ENCODE data around the gene PLPPR1.

The PLPPR1 gene

GRCh38 chr9:101219030-101219429, 190.5 kb downstream of the PLPPR1 start:
- DNase-seq (ENCODE audit: low read depth) = no peak
- TF ChIP-seq CTCF (IDR thresholded peaks at IDR 0.05; ENCODE audit: low read depth, low read length, missing control alignments) = no peak

DNA sequence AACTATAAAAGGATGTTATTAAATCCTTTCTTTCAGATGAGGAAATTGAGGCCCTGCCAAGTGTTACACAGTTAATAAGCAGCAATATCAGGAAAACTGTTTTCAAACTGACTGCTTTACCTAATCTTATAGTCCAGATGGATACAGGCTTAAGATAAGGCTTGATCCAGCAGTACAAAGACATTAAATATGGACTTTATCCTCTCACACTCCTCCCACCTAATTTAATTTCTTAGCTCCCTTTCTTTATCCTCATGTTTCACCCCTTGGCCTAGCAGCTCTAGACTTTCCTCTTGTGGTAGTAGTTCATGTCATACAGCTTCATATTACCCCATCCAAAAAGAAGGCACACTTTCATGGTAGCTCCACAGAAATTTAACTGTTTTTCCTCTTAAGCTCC, 191.8 kb downstream of the PLPPR1 start:
- DNase-seq (ENCODE audit: low read depth) = no peak
- no peak for TF ChIP-seq CTCF (IDR thresholded peaks at IDR 0.05; ENCODE audit: low read depth, low read length, missing control alignments)

More at GRCh38 chr9:101219030-101219429, 190.5 kb downstream of the PLPPR1 start:
- H3K4me3 ChIP-seq (ENCODE audit: low read depth, low read length) = no peak overlapping the region

GRCh38 chr9:101225271-101225670, 196.7 kb downstream of the PLPPR1 start:
- H3K4me3 ChIP-seq (ENCODE audit: low read depth, low read length) = no peak overlapping the region
- no peak for DNase-seq (ENCODE audit: low read depth)
- no peak for TF ChIP-seq CTCF (IDR thresholded peaks at IDR 0.05; ENCODE audit: low read depth, low read length, missing control alignments)

More for the DNA sequence above, 191.8 kb downstream of the PLPPR1 start:
- H3K4me3 ChIP-seq (ENCODE audit: low read depth, low read length) = no peak overlapping the region

- no peak for TF ChIP-seq CTCF (IDR thresholded peaks at IDR 0.05; ENCODE audit: low read depth, low read length, missing control alignments)
- no peak for DNase-seq (ENCODE audit: low read depth)
- H3K4me3 ChIP-seq (ENCODE audit: low read depth, low read length) = no peak overlapping the region
These were observed 197.6 kb downstream of the PLPPR1 start for GRCh38 chr9:101226161-101226560.

DNA sequence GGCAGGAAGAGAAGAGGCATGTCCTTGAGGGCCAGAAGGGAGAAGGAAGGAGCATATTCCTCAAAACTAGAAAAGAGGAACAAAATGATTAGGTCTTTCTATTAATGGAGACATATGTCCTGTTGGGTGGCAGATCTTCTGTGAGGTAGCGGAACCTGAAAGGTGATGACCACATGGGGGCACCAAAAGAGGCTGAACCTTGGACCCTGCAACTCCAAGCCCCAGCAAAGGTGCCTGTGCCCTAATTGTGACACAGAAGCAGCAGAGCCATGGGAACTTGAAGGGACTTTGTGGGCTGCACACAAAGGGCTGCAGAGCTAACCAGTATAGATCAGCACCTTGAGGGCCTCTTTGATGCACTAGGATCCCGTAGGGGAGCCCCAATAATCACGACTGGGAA, 198.3 kb downstream of the PLPPR1 start:
- TF ChIP-seq CTCF (IDR thresholded peaks at IDR 0.05; ENCODE audit: low read depth, low read length, missing control alignments) = no peak

GRCh38 chr9:101229606-101230005, 201.1 kb downstream of the PLPPR1 start:
- DNase-seq (ENCODE audit: low read depth) = no peak
- no peak overlapping the region for H3K4me3 ChIP-seq (ENCODE audit: low read depth, low read length)
- TF ChIP-seq CTCF (IDR thresholded peaks at IDR 0.05; ENCODE audit: low read depth, low read length, missing control alignments) = no peak

More for the DNA sequence above, 198.3 kb downstream of the PLPPR1 start:
- no peak for DNase-seq (ENCODE audit: low read depth)
- no peak overlapping the region for H3K4me3 ChIP-seq (ENCODE audit: low read depth, low read length)

DNA sequence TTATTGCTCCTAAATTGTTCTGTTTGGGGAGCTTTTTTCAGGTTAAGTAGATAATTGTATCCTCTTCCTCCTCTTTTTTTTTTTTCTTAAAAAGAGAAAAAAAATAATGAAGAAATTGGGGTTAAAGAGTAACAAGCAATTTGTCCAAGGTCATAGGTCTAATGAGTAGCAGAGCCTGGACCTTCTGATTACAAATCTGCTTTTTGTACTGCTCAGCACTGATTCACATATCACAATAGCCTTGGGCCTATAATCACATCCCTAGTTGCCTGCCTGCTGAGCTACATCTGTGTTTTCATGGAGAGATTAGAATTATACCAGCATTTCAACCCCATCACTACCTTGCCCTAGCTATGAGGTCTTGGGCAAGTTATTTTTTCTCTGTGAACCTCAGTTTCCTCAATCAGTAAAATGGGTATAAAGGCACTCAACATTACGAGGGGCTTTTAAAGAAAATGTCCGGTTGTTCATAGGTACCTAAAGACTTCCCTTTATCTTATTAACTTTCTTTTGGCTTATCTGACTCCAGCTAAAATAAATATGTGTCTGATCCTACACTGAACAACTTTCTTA, 204.0 kb downstream of the PLPPR1 start:
- TF ChIP-seq CTCF (IDR thresholded peaks at IDR 0.05; ENCODE audit: low read depth, low read length, missing control alignments) = no peak
- DNase-seq (ENCODE audit: low read depth) = no peak
- no peak overlapping the region for H3K4me3 ChIP-seq (ENCODE audit: low read depth, low read length)
